Fibroblast of lung (primary cell): ENCODE data around the gene TIAM1. TPM values are rescaled to one million over a fixed set of nuclear protein-coding genes. Genes with fewer than 3 reads are reported as not detected.
A peak's percentile ranks its signal among the peaks of the same experiment; 100 is the strongest.

ENCODE experiments used
- DNase-seq, 2 donors: peaks; one replicate each; pipeline versions ENCODE4 v3.0.0 to v3.0.0-alpha.2; 2010; ENCODE audit warnings: low read depth in 2 of 2
- H2AFZ ChIP-seq: 2 replicates; pipeline ENCODE4 v1.5.1; 2012; ENCODE audit warnings: low read length, control low read depth, inconsistent platforms
- H3K27ac ChIP-seq: 2 replicates; pipeline ENCODE4 v1.5.1; 2011; ENCODE audit warnings: low read length, control low read depth; ENCODE audit not compliant: insufficient read depth
- H3K27me3 ChIP-seq: 2 replicates; pipeline ENCODE4 v1.5.1; 2011; ENCODE audit warnings: mild to moderate bottlenecking, low read length; ENCODE audit not compliant: control insufficient read depth, insufficient read depth
- H3K36me3 ChIP-seq: 2 replicates; pipeline ENCODE4 v1.5.1; 2011; ENCODE audit warnings: low read length; ENCODE audit not compliant: control insufficient read depth, insufficient read depth
- H3K4me1 ChIP-seq: 2 replicates; pipeline ENCODE4 v1.5.1; 2011; ENCODE audit warnings: low read length; ENCODE audit not compliant: control insufficient read depth, insufficient read depth; ENCODE audit errors: extremely low read depth
- H3K4me2 ChIP-seq: 2 replicates; pipeline ENCODE4 v1.5.1; 2011; ENCODE audit warnings: low read length, control low read depth; ENCODE audit not compliant: insufficient read depth; ENCODE audit errors: extremely low read depth
- H3K4me3 ChIP-seq, 4 experiments: fragments of 200-600 bp in 1 of 4; sonication (generic) in 1 of 4; replicated peaks in 1 of 4; 2 replicates each; pipeline ENCODE4 v1.5.1; 2011 to 2016; ENCODE audit warnings: low read length in 4 of 4, low read depth in 3 of 4, mild to moderate bottlenecking in 3 of 4, control low read depth in 2 of 4, inconsistent platforms in 1 of 4, mixed read lengths in 1 of 4; ENCODE audit not compliant: insufficient read depth in 1 of 4; ENCODE audit errors: control extremely low read depth in 1 of 4
- H3K79me2 ChIP-seq: 2 replicates; pipeline ENCODE4 v1.5.1; 2012; ENCODE audit warnings: mild to moderate bottlenecking, low read length, inconsistent platforms; ENCODE audit not compliant: control insufficient read depth, insufficient read depth
- H3K9ac ChIP-seq: 2 replicates; pipeline ENCODE4 v1.5.1; 2011; ENCODE audit warnings: mild to moderate bottlenecking, low read length, control low read depth; ENCODE audit not compliant: insufficient read depth
- H3K9me3 ChIP-seq: 2 replicates; pipeline ENCODE4 v1.5.1; 2012; ENCODE audit warnings: low read depth, low read length; ENCODE audit not compliant: control insufficient read depth, insufficient read depth
- H4K20me1 ChIP-seq: 2 replicates; pipeline ENCODE4 v1.5.1; 2011; ENCODE audit warnings: low read length; ENCODE audit not compliant: control insufficient read depth, insufficient read depth; ENCODE audit errors: extremely low read depth
- EZH2 ChIP-seq: IDR thresholded peaks from 2 replicates; pipeline ENCODE4 v1.5.1; 2012; ENCODE audit warnings: low read length, control low read depth, mild to moderate bottlenecking; ENCODE audit errors: missing control alignments
- polyA plus RNA-seq, 2 donors: library from polyadenylated mRNA; depleted of rRNA in 1 of 2; stranded (reverse) in 1 of 2; unstranded in 1 of 2; fragments of >200 nt; gene quantifications; 2 replicates each; pipeline ENCODE4 v1.2.1, GENCODE V29; 2011 to 2012; ENCODE audit warnings: missing spikeins in 1 of 2
- total RNA-seq: library from RNA; depleted of rRNA; stranded (reverse); fragments of >200 nt; gene quantifications from 2 replicates; pipeline ENCODE4 v1.2.1, GENCODE V29; 2014
- TF ChIP-seq, protein P1 (sequence below), 2 donors: IDR thresholded peaks in 1 of 2; conservative IDR thresholded peaks in 1 of 2; 1 replicate in 1 of 2; 2 replicates in 1 of 2; pipeline ENCODE4 v1.5.1; 2011 to 2012; ENCODE audit warnings: low read length in 2 of 2, control low read depth in 1 of 2, inconsistent platforms in 1 of 2, low read depth in 1 of 2, mild to moderate bottlenecking in 1 of 2

The TIAM1 gene
- total and polyA plus RNA-seq, 2 donors (not counting 1 experiment from before 2014, with no cell fraction given), result under 0.01 to 0.52 TPM

DNA sequence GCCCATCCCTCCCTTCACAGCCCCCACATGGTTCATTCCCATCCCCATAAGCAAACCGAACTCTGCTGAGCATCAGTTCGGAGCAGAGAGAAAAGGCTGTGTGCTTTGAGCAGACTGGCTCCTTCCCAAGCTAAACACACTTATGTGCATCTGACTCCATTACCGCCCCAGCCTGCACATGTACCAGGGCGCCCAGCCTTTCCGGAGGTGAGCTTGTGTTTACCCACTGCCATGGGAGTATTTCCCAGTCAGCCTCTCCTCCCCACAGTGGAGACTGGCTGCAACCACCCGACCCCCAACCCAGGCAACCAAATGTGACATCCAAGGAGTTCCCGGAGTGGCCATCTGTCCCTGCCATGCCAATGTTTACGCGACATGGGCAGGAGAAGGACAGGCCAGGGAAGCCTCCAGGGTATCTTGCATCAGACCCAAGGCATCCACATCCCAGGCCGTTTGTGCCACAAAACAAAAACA lies 9.4 kb downstream of the TIAM1 start:
- H2AFZ ChIP-seq, result no peak overlapping the region
- H3K4me2 ChIP-seq, result no peak overlapping the region
- no peaks in the 10 kb centered on the region for H3K79me2 ChIP-seq
- H4K20me1 ChIP-seq, result no peaks in the 10 kb centered on the region
- no peaks in the 10 kb centered on the region for H3K9me3 ChIP-seq
- H3K4me3 ChIP-seq, result no peak overlapping the region
- H3K36me3 ChIP-seq, result no peaks in the 10 kb centered on the region
- no peaks in the 10 kb centered on the region for H3K27me3 ChIP-seq
- H3K27ac ChIP-seq, result no peak overlapping the region
- H3K9ac ChIP-seq, result no peak overlapping the region
- TF ChIP-seq EZH2, result no peak
- TF ChIP-seq, protein P1, sequence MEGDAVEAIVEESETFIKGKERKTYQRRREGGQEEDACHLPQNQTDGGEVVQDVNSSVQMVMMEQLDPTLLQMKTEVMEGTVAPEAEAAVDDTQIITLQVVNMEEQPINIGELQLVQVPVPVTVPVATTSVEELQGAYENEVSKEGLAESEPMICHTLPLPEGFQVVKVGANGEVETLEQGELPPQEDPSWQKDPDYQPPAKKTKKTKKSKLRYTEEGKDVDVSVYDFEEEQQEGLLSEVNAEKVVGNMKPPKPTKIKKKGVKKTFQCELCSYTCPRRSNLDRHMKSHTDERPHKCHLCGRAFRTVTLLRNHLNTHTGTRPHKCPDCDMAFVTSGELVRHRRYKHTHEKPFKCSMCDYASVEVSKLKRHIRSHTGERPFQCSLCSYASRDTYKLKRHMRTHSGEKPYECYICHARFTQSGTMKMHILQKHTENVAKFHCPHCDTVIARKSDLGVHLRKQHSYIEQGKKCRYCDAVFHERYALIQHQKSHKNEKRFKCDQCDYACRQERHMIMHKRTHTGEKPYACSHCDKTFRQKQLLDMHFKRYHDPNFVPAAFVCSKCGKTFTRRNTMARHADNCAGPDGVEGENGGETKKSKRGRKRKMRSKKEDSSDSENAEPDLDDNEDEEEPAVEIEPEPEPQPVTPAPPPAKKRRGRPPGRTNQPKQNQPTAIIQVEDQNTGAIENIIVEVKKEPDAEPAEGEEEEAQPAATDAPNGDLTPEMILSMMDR (conservative IDR thresholded peaks at IDR 0.05 in 1 of 2, IDR thresholded peaks at IDR 0.05 in 1 of 2; ENCODE audit: low read depth in 1 of 2, low read length in 2 of 2), result no peak
- no peaks in the 10 kb centered on the region for H3K4me1 ChIP-seq
- DNase-seq, result peak in 1 of 2 donors; percentile 61

DNA sequence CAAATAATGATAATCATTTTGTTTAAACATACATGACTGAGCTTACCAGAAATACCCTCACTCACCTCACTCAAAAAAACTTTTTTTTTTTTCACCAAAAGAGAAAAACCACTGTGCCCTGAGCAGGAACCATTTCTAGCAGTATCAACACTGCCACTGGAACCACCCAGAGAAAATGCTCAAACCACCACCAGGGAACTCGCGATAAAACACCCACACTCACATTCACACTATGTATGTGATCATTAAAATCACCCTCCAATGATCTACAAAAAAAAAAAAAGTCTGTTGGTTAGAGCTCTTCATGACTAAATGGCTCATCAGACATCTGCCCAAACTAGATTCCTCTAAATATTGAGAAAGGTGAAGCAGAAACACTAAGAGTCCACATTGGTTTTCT lies 11.5 kb downstream of the TIAM1 start:
- Histone ChIP-seq H4K20me1 (no peaks in the 10 kb centered on the region), H3K27me3 (no peaks in the 10 kb centered on the region), H3K4me2 (no peak overlapping the region), H3K4me1 (no peaks in the 10 kb centered on the region), H3K9ac (no peak overlapping the region), H3K79me2 (no peaks in the 10 kb centered on the region), H3K27ac (no peak overlapping the region), H3K9me3 (no peaks in the 10 kb centered on the region), H2AFZ (no peak overlapping the region), H3K4me3 (no peak overlapping the region), H3K36me3 (no peaks in the 10 kb centered on the region)
- TF ChIP-seq, protein P1 (conservative IDR thresholded peaks at IDR 0.05 in 1 of 2, IDR thresholded peaks at IDR 0.05 in 1 of 2; ENCODE audit: low read depth in 1 of 2, low read length in 2 of 2), result no peak
- no peak for TF ChIP-seq EZH2
- DNase-seq, result no peak

DNA sequence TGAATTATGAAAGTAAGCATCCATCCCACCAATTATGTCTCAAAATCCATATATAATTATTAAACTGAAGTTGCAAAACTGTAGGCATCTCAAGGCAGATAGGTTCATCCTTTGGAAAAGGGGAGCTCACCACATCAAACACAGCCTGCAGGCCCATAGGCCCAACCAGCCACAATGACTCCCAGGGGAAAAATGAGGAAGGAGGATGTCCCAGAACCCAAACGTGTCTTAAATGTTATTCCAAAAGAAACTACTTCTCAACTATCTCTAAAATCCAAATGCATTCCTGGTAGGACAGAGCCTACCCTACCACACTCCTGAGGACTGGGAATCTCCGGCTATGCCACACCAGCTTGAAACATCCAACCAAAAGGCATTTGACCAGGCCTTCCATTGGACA lies 12.8 kb downstream of the TIAM1 start:
- no peaks in the 10 kb centered on the region for H3K79me2 ChIP-seq
- no peak overlapping the region for H2AFZ ChIP-seq
- no peaks in the 10 kb centered on the region for H3K9me3 ChIP-seq
- no peaks in the 10 kb centered on the region for H4K20me1 ChIP-seq
- H3K36me3 ChIP-seq, result no peaks in the 10 kb centered on the region
- no peaks in the 10 kb centered on the region for H3K4me1 ChIP-seq
- H3K4me2 ChIP-seq, result no peak overlapping the region
- no peak overlapping the region for H3K4me3 ChIP-seq
- no peaks in the 10 kb centered on the region for H3K27me3 ChIP-seq
- no peak for TF ChIP-seq EZH2
- TF ChIP-seq, protein P1 (conservative IDR thresholded peaks at IDR 0.05 in 1 of 2, IDR thresholded peaks at IDR 0.05 in 1 of 2; ENCODE audit: low read depth in 1 of 2, low read length in 2 of 2), result no peak
- no peak overlapping the region for H3K9ac ChIP-seq
- no peak for DNase-seq
- H3K27ac ChIP-seq, result no peak overlapping the region
